Coronary artery (tissue), 2 donors: Measurements from ENCODE around the gene APOF.
"Not testable (repeated sequence)": the region's sequence is repeated elsewhere in the genome, so short reads cannot be mapped to it uniquely, and the experiment has no call there.

ENCODE experiments used
- DNase-seq: peaks from one replicate; pipeline ENCODE4 v3.0.0-alpha.2; 2017; ENCODE audit warnings: low spot score
- H3K27ac ChIP-seq, 2 donors: fragments of 200-600 bp; sonication (generic); one replicate each; pipeline ENCODE4 v1.5.1; 2016 to 2019
- H3K4me3 ChIP-seq: fragments of 200-600 bp; sonication (generic); 2 replicates; pipeline ENCODE4 v1.5.1; 2016; ENCODE audit warnings: mild to moderate bottlenecking, moderate library complexity
- CTCF ChIP-seq: fragments of 200-600 bp; sonication (generic); IDR thresholded peaks from one replicate; pipeline ENCODE4 v1.5.1; 2019; ENCODE audit warnings: antibody characterized with exemption

The APOF gene

GRCh38 chr12:56326126-56326525 lies 36.5 kb downstream of the APOF start:
- H3K4me3 ChIP-seq, result no peak overlapping the region
- TF ChIP-seq CTCF, result no peak

GRCh38 chr12:56324206-56324605 lies 38.5 kb downstream of the APOF start:
- TF ChIP-seq CTCF, result no peak
- no peak for DNase-seq
- H3K4me3 ChIP-seq, result no peak overlapping the region
- H3K27ac ChIP-seq, result no peak overlapping the region

More at GRCh38 chr12:56326126-56326525, 36.5 kb downstream of the APOF start:
- no peak overlapping the region for H3K27ac ChIP-seq
- DNase-seq, result no peak

- DNase-seq, H3K4me3 ChIP-seq, H3K27ac ChIP-seq: not testable (repeated sequence)
These were observed 41.0 kb downstream of the APOF start for GRCh38 chr12:56321610-56322009.

GRCh38 chr12:56321027-56321426 lies 41.6 kb downstream of the APOF start:
- no peak for TF ChIP-seq CTCF
- no peak overlapping the region for H3K4me3 ChIP-seq
- no peak for DNase-seq
- H3K27ac ChIP-seq, result no peak overlapping the region

GRCh38 chr12:56317675-56318074 lies 45.0 kb downstream of the APOF start:
- no peak for TF ChIP-seq CTCF
- no peak overlapping the region for H3K27ac ChIP-seq
- no peak for DNase-seq
- H3K4me3 ChIP-seq, result no peak overlapping the region

- H3K27ac ChIP-seq, result peak within 1 kb of the TSS; percentile 84 to 95
- peak within 1 kb of the TSS; percentile 93 for H3K4me3 ChIP-seq
- TF ChIP-seq CTCF, result no peak
- peak; percentile 98 for DNase-seq
These were observed 46.8 kb downstream of the APOF start, which contains the start of gene CNPY2 for GRCh38 chr12:56315622-56316473. Gene CNPY2 (minus strand): TSS chr12:56315988. CDS start chr12:56315217, 771 bp downstream.

- no peak for DNase-seq
- TF ChIP-seq CTCF, result no peak
These were observed 47.4 kb downstream of the APOF start for GRCh38 chr12:56315249-56315621.

More at GRCh38 chr12:56315249-56315621, 47.4 kb downstream of the APOF start:
- Histone ChIP-seq H3K27ac (peak overlapping the region; percentile 84 to 95), H3K4me3 (peak overlapping the region; percentile 93)
